CD8-positive, alpha-beta memory T cell (primary cell): ENCODE data around the gene DENND1A. TPM values are rescaled to one million over a fixed set of nuclear protein-coding genes. Genes with fewer than 3 reads are reported as not detected.

ENCODE experiments used
- CTCF ChIA-PET: fragments of 350-600 bp; sonication (Branson Sonifier 250); formaldehyde crosslinking; loops from one replicate; lab custom pipeline; 2021; ENCODE audit warnings: antibody characterized with exemption; lab: Charles Lee
- POLR2A ChIA-PET: fragments of 350-600 bp; sonication (Branson Sonifier 250); formaldehyde crosslinking; loops from one replicate; lab custom pipeline; 2021; ENCODE audit warnings: antibody characterized with exemption; lab: Charles Lee
- DNase-seq, 5 donors: peaks; one replicate each; pipeline versions ENCODE4 v3.0.0 to v3.0.0-alpha.2; 2020 to 2022; ENCODE audit warnings: mixed read lengths in 1 of 5
- H3K27ac ChIP-seq: one replicate; pipeline ENCODE4 v1.7.0; 2013; ENCODE audit warnings: low read depth, mild to moderate bottlenecking, low read length, moderate library complexity
- H3K27me3 ChIP-seq: 2 replicates; pipeline ENCODE4 v1.7.0; 2013; ENCODE audit warnings: low read length, mild to moderate bottlenecking; ENCODE audit not compliant: insufficient read depth, poor library complexity, severe bottlenecking
- H3K36me3 ChIP-seq: 2 replicates; pipeline ENCODE4 v1.7.0; 2013; ENCODE audit warnings: mild to moderate bottlenecking, low read length, moderate library complexity; ENCODE audit not compliant: insufficient read depth
- H3K4me1 ChIP-seq: 2 replicates; pipeline ENCODE4 v1.7.0; 2013; ENCODE audit warnings: mild to moderate bottlenecking, low read length, moderate library complexity; ENCODE audit not compliant: insufficient read depth
- H3K4me3 ChIP-seq: 2 replicates; pipeline ENCODE4 v1.7.0; 2013; ENCODE audit warnings: mild to moderate bottlenecking, low read length
- H3K9me3 ChIP-seq: 2 replicates; pipeline ENCODE4 v1.7.0; 2013; ENCODE audit warnings: mild to moderate bottlenecking, low read length
- H3K27ac Mint-ChIP-seq, 8 donors: one replicate each; pipeline ENCODE4 v1.8.0; 2020 to 2021; ENCODE audit warnings: mixed read lengths in 8 of 8, mild to moderate bottlenecking in 6 of 8, inconsistent platforms in 3 of 8, moderate library complexity in 3 of 8
- H3K27me3 Mint-ChIP-seq, 2 donors: one replicate each; pipeline ENCODE4 v1.8.0; 2020 to 2021; ENCODE audit warnings: mixed read lengths in 2 of 2, mild to moderate bottlenecking in 1 of 2, moderate library complexity in 1 of 2
- H3K36me3 Mint-ChIP-seq, 3 donors: one replicate each; pipeline ENCODE4 v1.8.0; 2020 to 2021; ENCODE audit warnings: mixed read lengths in 3 of 3, inconsistent platforms in 1 of 3, mild to moderate bottlenecking in 1 of 3
- H3K4me1 Mint-ChIP-seq, 3 donors: one replicate each; pipeline ENCODE4 v1.8.0; 2020 to 2021; ENCODE audit warnings: mixed read lengths in 3 of 3, inconsistent platforms in 1 of 3, mild to moderate bottlenecking in 1 of 3
- H3K4me3 Mint-ChIP-seq, 7 donors: one replicate each; pipeline ENCODE4 v1.8.0; 2020 to 2021; ENCODE audit warnings: mixed read lengths in 7 of 7, mild to moderate bottlenecking in 6 of 7, moderate library complexity in 4 of 7, inconsistent platforms in 2 of 7
- H3K9me3 Mint-ChIP-seq, 5 donors: one replicate each; pipeline ENCODE4 v1.8.0; 2020 to 2022; ENCODE audit warnings: mixed read lengths in 5 of 5, mild to moderate bottlenecking in 3 of 5, moderate library complexity in 2 of 5, inconsistent platforms in 1 of 5
- polyA plus RNA-seq: library from polyadenylated mRNA; unstranded; fragments of 300-500 nt; fragmentation: Illumina TruSeq; gene quantifications from one replicate; pipeline ENCODE4 v1.2.3, GENCODE V29; 2021
- total RNA-seq, 2 experiments: library from RNA; stranded (reverse); gene quantifications; one replicate each; pipeline ENCODE4 v1.2.3, GENCODE V29; 2021

DENND1A gene
- total and polyA plus RNA-seq, 3 experiments from 2014 or later, result 7.2 to 15.1 (median 15.0) TPM

GRCh38 chr9:123475407-123475806, 454.5 kb downstream of the DENND1A start:
- POLR2A ChIA-PET, result no interaction called here
- no peak for DNase-seq
- Mint-ChIP-seq H3K4me3 (no peak overlapping the region), H3K9me3 (no peaks in the 10 kb centered on the region), H3K4me1 (no peaks in the 10 kb centered on the region), H3K36me3 (peaks cover 0 to 3% (median 0%) of the 10 kb centered on the region in 3 donors), H3K27me3 (no peaks in the 10 kb centered on the region), H3K27ac (no peak overlapping the region)
- CTCF ChIA-PET, result no interaction called here
- no peak overlapping the region for H3K4me3 ChIP-seq
- no peaks in the 10 kb centered on the region for H3K27me3 ChIP-seq
- H3K4me1 ChIP-seq, result no peaks in the 10 kb centered on the region
- H3K9me3 ChIP-seq, result no peaks in the 10 kb centered on the region
- H3K36me3 ChIP-seq, result no peaks in the 10 kb centered on the region
- no peak overlapping the region for H3K27ac ChIP-seq

- POLR2A ChIA-PET, result no interaction called here
- H3K36me3 Mint-ChIP-seq, result peaks cover 0 to 3% (median 0%) of the 10 kb centered on the region in 3 donors
These were observed 456.9 kb downstream of the DENND1A start for GRCh38 chr9:123472862-123473614.

GRCh38 chr9:123471843-123472570, 457.9 kb downstream of the DENND1A start:
- CTCF ChIA-PET, result no interaction called here
- no peaks in the 10 kb centered on the region for H3K27me3 ChIP-seq
- H3K36me3 ChIP-seq, result no peaks in the 10 kb centered on the region
- no peak for DNase-seq
- H3K27ac ChIP-seq, result no peak overlapping the region
- H3K36me3 Mint-ChIP-seq, result peaks cover 0 to 3% (median 0%) of the 10 kb centered on the region in 3 donors
- H3K27me3 Mint-ChIP-seq, result no peaks in the 10 kb centered on the region
- H3K4me1 Mint-ChIP-seq, result no peaks in the 10 kb centered on the region
- H3K9me3 ChIP-seq, result no peaks in the 10 kb centered on the region
- H3K27ac Mint-ChIP-seq, result peak overlapping the region in 1 of 8 donors; percentile 47
- no peak overlapping the region for H3K4me3 Mint-ChIP-seq
- no peaks in the 10 kb centered on the region for H3K4me1 ChIP-seq
- POLR2A ChIA-PET, result no interaction called here
- H3K4me3 ChIP-seq, result no peak overlapping the region
- H3K9me3 Mint-ChIP-seq, result no peaks in the 10 kb centered on the region

More at GRCh38 chr9:123472862-123473614, 456.9 kb downstream of the DENND1A start:
- CTCF ChIA-PET, result no interaction called here
- Mint-ChIP-seq H3K4me1 (no peaks in the 10 kb centered on the region), H3K9me3 (no peaks in the 10 kb centered on the region), H3K27me3 (no peaks in the 10 kb centered on the region), H3K4me3 (no peak overlapping the region), H3K27ac (no peak overlapping the region)
- Histone ChIP-seq H3K4me1 (no peaks in the 10 kb centered on the region), H3K27ac (no peak overlapping the region), H3K9me3 (no peaks in the 10 kb centered on the region), H3K4me3 (no peak overlapping the region), H3K36me3 (no peaks in the 10 kb centered on the region), H3K27me3 (no peaks in the 10 kb centered on the region)
- DNase-seq, result no peak

GRCh38 chr9:123470991-123471770, 458.7 kb downstream of the DENND1A start:
- no peak overlapping the region for H3K4me3 Mint-ChIP-seq
- no peaks in the 10 kb centered on the region for H3K9me3 Mint-ChIP-seq
- no peaks in the 10 kb centered on the region for H3K4me1 ChIP-seq

GRCh38 chr9:123470121-123470782, 459.7 kb downstream of the DENND1A start:
- no peaks in the 10 kb centered on the region for H3K27me3 Mint-ChIP-seq
- no peak overlapping the region for H3K4me3 Mint-ChIP-seq
- no peaks in the 10 kb centered on the region for H3K9me3 Mint-ChIP-seq
- H3K4me1 Mint-ChIP-seq, result no peaks in the 10 kb centered on the region
- no peaks in the 10 kb centered on the region for H3K27me3 ChIP-seq
- H3K4me1 ChIP-seq, result no peaks in the 10 kb centered on the region
- H3K9me3 ChIP-seq, result no peaks in the 10 kb centered on the region
- CTCF ChIA-PET, result no interaction called here
- peaks cover 0 to 4% (median 0%) of the 10 kb centered on the region in 3 donors for H3K36me3 Mint-ChIP-seq
- POLR2A ChIA-PET, result no interaction called here
- no peak overlapping the region for H3K27ac ChIP-seq
- DNase-seq, result no peak
- no peaks in the 10 kb centered on the region for H3K36me3 ChIP-seq
- peak overlapping the region in 2 of 8 donors; percentile 18 to 35 for H3K27ac Mint-ChIP-seq
- H3K4me3 ChIP-seq, result no peak overlapping the region

More at GRCh38 chr9:123470991-123471770, 458.7 kb downstream of the DENND1A start:
- H3K9me3 ChIP-seq, result no peaks in the 10 kb centered on the region
- H3K4me1 Mint-ChIP-seq, result no peaks in the 10 kb centered on the region
- no peaks in the 10 kb centered on the region for H3K36me3 ChIP-seq
- no peak overlapping the region for H3K27ac ChIP-seq
- no peak overlapping the region for H3K4me3 ChIP-seq
- no peaks in the 10 kb centered on the region for H3K27me3 Mint-ChIP-seq
- no peak overlapping the region for H3K27ac Mint-ChIP-seq
- no peak for DNase-seq
- ChIA-PET CTCF (no interaction called here), POLR2A (no interaction called here)
- H3K36me3 Mint-ChIP-seq, result peaks cover 0 to 3% (median 0%) of the 10 kb centered on the region in 3 donors
- H3K27me3 ChIP-seq, result no peaks in the 10 kb centered on the region

GRCh38 chr9:123469282-123469681, 460.6 kb downstream of the DENND1A start:
- peak overlapping the region in 1 of 8 donors; percentile 1 for H3K27ac Mint-ChIP-seq
- H3K4me3 ChIP-seq, result no peak overlapping the region
- no peaks in the 10 kb centered on the region for H3K9me3 Mint-ChIP-seq
- no peak overlapping the region for H3K27ac ChIP-seq
- H3K4me1 Mint-ChIP-seq, result no peaks in the 10 kb centered on the region
- no peaks in the 10 kb centered on the region for H3K9me3 ChIP-seq
- no peaks in the 10 kb centered on the region for H3K4me1 ChIP-seq
- H3K4me3 Mint-ChIP-seq, result no peak overlapping the region
- no peak for DNase-seq
- peaks cover 0 to 6% (median 2%) of the 10 kb centered on the region in 3 donors for H3K36me3 Mint-ChIP-seq
- ChIA-PET POLR2A (no interaction called here), CTCF (no interaction called here)
- no peaks in the 10 kb centered on the region for H3K27me3 ChIP-seq
- H3K27me3 Mint-ChIP-seq, result no peaks in the 10 kb centered on the region
- no peaks in the 10 kb centered on the region for H3K36me3 ChIP-seq

DNA sequence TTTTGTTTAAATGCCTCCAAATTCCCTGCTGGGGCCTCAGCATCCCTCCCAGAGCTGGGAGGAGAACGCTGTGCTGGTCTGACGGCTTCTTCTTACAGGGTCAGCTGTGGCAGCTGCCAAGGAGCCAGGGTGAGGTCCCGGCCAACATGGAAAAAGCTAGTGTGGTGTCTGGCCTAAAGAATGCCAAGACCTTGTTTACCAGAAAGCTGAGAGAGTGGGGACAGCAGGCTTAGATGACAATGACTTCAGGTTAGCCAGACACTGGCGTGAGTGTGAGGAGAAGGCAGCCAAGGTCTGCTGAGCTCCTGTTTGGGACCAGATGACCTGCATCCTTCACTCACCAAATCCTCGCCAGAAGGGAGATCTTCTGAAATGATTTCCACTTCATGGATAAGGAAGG, 461.4 kb downstream of the DENND1A start:
- Mint-ChIP-seq H3K9me3 (no peaks in the 10 kb centered on the region), H3K27ac (no peak overlapping the region), H3K4me1 (no peaks in the 10 kb centered on the region), H3K4me3 (no peak overlapping the region), H3K27me3 (no peaks in the 10 kb centered on the region), H3K36me3 (peaks cover 0 to 6% (median 4%) of the 10 kb centered on the region in 3 donors)
- no peak for DNase-seq
- Histone ChIP-seq H3K4me1 (no peaks in the 10 kb centered on the region), H3K36me3 (no peaks in the 10 kb centered on the region), H3K27me3 (no peaks in the 10 kb centered on the region), H3K27ac (no peak overlapping the region), H3K4me3 (no peak overlapping the region), H3K9me3 (no peaks in the 10 kb centered on the region)
- CTCF ChIA-PET, result no interaction called here
- POLR2A ChIA-PET, result no interaction called here
